B cell (primary cell): Measurements from ENCODE around the gene ZBTB34. TPM values are rescaled to one million over a fixed set of nuclear protein-coding genes. Genes with fewer than 3 reads are reported as not detected.

ENCODE experiments used
- ATAC-seq: fragments of 200-7000 bp; cut with Tn5 transposase; one replicate; pipeline ENCODE4 v1.10.0; 2021; ENCODE audit warnings: low read depth, mild to moderate bottlenecking, moderate number of reproducible peaks, moderate library complexity
- CTCF ChIA-PET: fragments of 350-600 bp; sonication (Branson Sonifier 250); formaldehyde crosslinking; loops from one replicate; lab custom pipeline; 2021; ENCODE audit warnings: antibody characterized with exemption, inconsistent platforms; lab: Charles Lee
- POLR2A ChIA-PET: fragments of 350-600 bp; sonication (Branson Sonifier 250); formaldehyde crosslinking; loops from one replicate; lab custom pipeline; 2021; ENCODE audit warnings: antibody characterized with exemption; lab: Charles Lee
- DNase-seq: peaks from one replicate; pipeline ENCODE4 v3.0.0; 2013
- H2AFZ ChIP-seq: 2 replicates; pipeline ENCODE4 v1.6.1; 2012; ENCODE audit warnings: mild to moderate bottlenecking, low read depth, low read length; ENCODE audit not compliant: insufficient read depth, poor library complexity, severe bottlenecking
- H3K27ac ChIP-seq, 2 donors: 1 replicate in 1 of 2; 2 replicates in 1 of 2; pipeline ENCODE4 v1.5.1; 2012 to 2013; ENCODE audit warnings: low read length in 2 of 2, mild to moderate bottlenecking in 2 of 2, moderate library complexity in 1 of 2
- H3K27me3 ChIP-seq, 4 experiments: fragments of 200-600 bp in 1 of 4; sonication (generic) in 1 of 4; replicated peaks in 1 of 4; 1 replicate in 2 of 4; 2 replicates in 2 of 4; pipeline versions ENCODE4 v1.6.1 to v1.7.0; 2013 to 2016; ENCODE audit warnings: low read length in 3 of 4, mild to moderate bottlenecking in 2 of 4, mixed read lengths in 1 of 4, moderate library complexity in 1 of 4; ENCODE audit not compliant: insufficient read depth in 4 of 4, control insufficient read depth in 3 of 4; ENCODE audit errors: control extremely low read depth in 1 of 4
- H3K36me3 ChIP-seq, 2 experiments: replicated peaks in 1 of 2; 1 replicate in 1 of 2; 2 replicates in 1 of 2; pipeline versions ENCODE4 v1.6.1 to v1.7.1; 2013; ENCODE audit warnings: low read length in 1 of 2; ENCODE audit not compliant: insufficient read depth in 2 of 2, control insufficient read depth in 1 of 2; ENCODE audit errors: control extremely low read depth in 1 of 2, extremely low read depth in 1 of 2
- H3K4me1 ChIP-seq, 2 donors: fragments of 200-600 bp in 1 of 2; sonication (generic) in 1 of 2; 1 replicate in 1 of 2; 2 replicates in 1 of 2; pipeline versions ENCODE4 v1.5.1 to v1.6.1; 2013 to 2017; ENCODE audit warnings: low read length in 2 of 2; ENCODE audit not compliant: control insufficient read depth in 2 of 2, insufficient read depth in 2 of 2
- H3K4me2 ChIP-seq: replicated peaks from 2 replicates; pipeline ENCODE3; 2012; ENCODE audit warnings: mild to moderate bottlenecking, low read depth, low read length; ENCODE audit not compliant: poor library complexity, severe bottlenecking
- H3K4me3 ChIP-seq, 5 experiments: fragments of 200-600 bp in 1 of 5; sonication (generic) in 1 of 5; 1 replicate in 3 of 5; 2 replicates in 2 of 5; pipeline versions ENCODE4 v1.5.1 to v1.7.0; 2011 to 2016; ENCODE audit warnings: low read length in 4 of 5, mild to moderate bottlenecking in 4 of 5, low read depth in 2 of 5, control low read depth in 1 of 5, moderate library complexity in 1 of 5; ENCODE audit not compliant: insufficient read depth in 1 of 5; ENCODE audit errors: control extremely low read depth in 1 of 5, extremely low read depth in 1 of 5
- H3K79me2 ChIP-seq: fragments of 200-600 bp; sonication (generic); one replicate; pipeline ENCODE4 v1.6.0; 2016; ENCODE audit warnings: low read length; ENCODE audit not compliant: control insufficient read depth, insufficient read depth
- H3K9ac ChIP-seq: fragments of 200-600 bp; sonication (generic); 2 replicates; pipeline ENCODE4 v1.6.1; 2017; ENCODE audit warnings: mild to moderate bottlenecking, low read length, moderate library complexity
- H3K9me3 ChIP-seq, 3 donors: one replicate each; pipeline versions ENCODE4 v1.6.1 to v1.7.1; 2013; ENCODE audit warnings: low read length in 2 of 3; ENCODE audit not compliant: control insufficient read depth in 2 of 3, insufficient read depth in 1 of 3; ENCODE audit errors: control extremely low read depth in 1 of 3
- H4K20me1 ChIP-seq: 2 replicates; pipeline ENCODE4 v1.6.0; 2012; ENCODE audit warnings: mild to moderate bottlenecking, low read length; ENCODE audit not compliant: insufficient read depth, control insufficient read depth, poor library complexity, severe bottlenecking
- H3K27ac Mint-ChIP-seq: one replicate; pipeline ENCODE4 v1.8.0; 2021; ENCODE audit warnings: mixed read lengths
- H3K27me3 Mint-ChIP-seq: one replicate; pipeline ENCODE4 v1.8.0; 2021; ENCODE audit warnings: mixed read lengths
- H3K4me1 Mint-ChIP-seq: one replicate; pipeline ENCODE4 v1.8.0; 2021; ENCODE audit warnings: mixed read lengths
- H3K4me3 Mint-ChIP-seq: one replicate; pipeline ENCODE4 v1.8.0; 2021; ENCODE audit warnings: mixed read lengths
- H3K9me3 Mint-ChIP-seq: one replicate; pipeline ENCODE4 v1.8.0; 2022; ENCODE audit warnings: mixed read lengths; ENCODE audit not compliant: insufficient read depth
- CTCF ChIP-seq: fragments of 200-600 bp; IDR thresholded peaks from one replicate; pipeline ENCODE4 v1.8.0; 2022; ENCODE audit warnings: antibody characterized with exemption, mild to moderate bottlenecking
- EZH2 ChIP-seq: IDR thresholded peaks from 2 replicates; pipeline ENCODE4 v1.6.1; 2012; ENCODE audit warnings: borderline replicate concordance, low read depth, mild to moderate bottlenecking, moderate library complexity, low read length; ENCODE audit not compliant: insufficient read depth, poor library complexity, severe bottlenecking
- WGBS: methylation state at CpG from one replicate; pipeline ENCODE4 v1.1.5; 2013; ENCODE audit warnings: missing lambda C conversion rate; ENCODE audit not compliant: insufficient coverage; 5-methylcytosine and 5-hydroxymethylcytosine counted together
- intact Hi-C: fragments of 100-400 bp; cut with micrococcal nuclease; formaldehyde crosslinking; loops from one replicate; pipeline ENCODE4 v1.10.0; 2022
- polyA plus RNA-seq: library from polyadenylated mRNA; depleted of rRNA; stranded (reverse); fragments of >200 nt; gene quantifications from 2 replicates; pipeline ENCODE4 v1.2.3, GENCODE V29; 2012
- total RNA-seq, 2 donors: library from RNA; stranded (reverse); fragments of 120-200 nt in 1 of 2; gene quantifications; 1 replicate in 1 of 2; 2 replicates in 1 of 2; pipeline versions ENCODE4 v1.2.3 to v1.2.4, GENCODE V29; 2013 to 2022

ZBTB34 gene
- total and polyA plus RNA-seq, 2 donors (not counting 1 experiment from before 2014, with no cell fraction given), result 3.8 to 12.1 TPM

DNA sequence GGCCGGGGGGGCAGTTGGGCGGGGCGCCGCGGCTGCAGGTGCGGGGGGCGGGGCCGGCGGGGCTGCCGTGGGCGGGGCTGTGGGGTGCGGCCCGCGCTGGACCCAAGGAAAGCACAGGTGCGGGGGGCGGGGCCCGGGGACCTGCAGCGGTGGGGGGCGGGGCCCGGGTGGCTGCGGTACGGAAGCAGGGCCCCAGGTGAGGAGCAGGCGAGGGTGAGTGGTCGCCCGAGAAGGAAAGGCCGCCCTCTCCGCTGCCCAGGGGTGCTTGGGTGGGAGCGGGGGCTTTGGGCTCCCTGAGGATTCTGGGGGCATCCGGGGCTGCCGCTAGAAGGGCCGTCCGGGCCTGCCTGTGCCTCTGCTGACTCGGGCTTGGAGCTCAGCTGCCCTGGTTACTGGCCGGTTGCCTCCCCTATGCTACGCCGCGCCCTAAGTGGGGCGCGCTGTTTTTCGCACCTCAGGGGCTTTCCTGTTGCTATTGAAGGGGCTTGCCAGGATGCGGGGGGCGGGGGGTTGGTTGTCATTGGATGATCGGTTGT lies 54.9 kb downstream of the ZBTB34 start:
- peak overlapping the region; percentile 81 for H2AFZ ChIP-seq
- ChIA-PET CTCF (interaction anchor here (1.1 to 1.4 kb wide), 2 partner anchors 26 to 482 kb away, joined by 3 to 5 read pairs; partner anchors contain the start of gene SLC2A8), POLR2A (no interaction called here)
- H3K9me3 ChIP-seq, result peaks cover 0 to 5% (median 5%) of the 10 kb centered on the region in 3 donors
- H3K27ac ChIP-seq, result peak overlapping the region in 1 of 2 donors; percentile 24
- H3K4me2 ChIP-seq, result peak overlapping the region; percentile 91
- peak; percentile 26 for ATAC-seq
- peak overlapping the region in 4 of 5 experiments; percentile 22 to 63 (median 42) for H3K4me3 ChIP-seq
- 3% methylated on average over 41 of the region's 43 CpGs for WGBS
- no peaks in the 10 kb centered on the region for H3K9me3 Mint-ChIP-seq
- peak overlapping the region; percentile 79 for H3K4me3 Mint-ChIP-seq
- H3K27me3 Mint-ChIP-seq, result peaks cover 15% of the 10 kb centered on the region
- peaks cover 11% of the 10 kb centered on the region for H3K79me2 ChIP-seq
- peaks cover 24% of the 10 kb centered on the region for H4K20me1 ChIP-seq
- H3K27me3 ChIP-seq, result peaks cover 0 to 3% (median 0%) of the 10 kb centered on the region in 4 experiments
- H3K36me3 ChIP-seq, result no peaks in the 10 kb centered on the region
- H3K4me1 ChIP-seq, result peaks cover 3 to 13% of the 10 kb centered on the region in 2 donors
- peak; percentile 74 for DNase-seq
- intact Hi-C loops, result loop anchor here (1.0 to 2.0 kb wide), 2 partner anchors 193 to 251 kb away; no protein-coding TSS in a partner anchor
- H3K27ac Mint-ChIP-seq, result peak overlapping the region; percentile 72
- peaks cover 12% of the 10 kb centered on the region for H3K4me1 Mint-ChIP-seq
- H3K9ac ChIP-seq, result peak overlapping the region; percentile 36
- TF ChIP-seq EZH2 (no peak), CTCF (no peak)
